GM18951 (cell line): ENCODE results near the gene AFG3L2.

Experiments
- POLR2A ChIP-seq: IDR thresholded peaks from 4 replicates; pipeline ENCODE4 v1.6.1; 2011; ENCODE audit warnings: mild to moderate bottlenecking; ENCODE audit not compliant: insufficient read length, insufficient read depth; ENCODE audit errors: extremely low read depth
- in situ Hi-C: fragments of 300-500 bp; cut with MboI; formaldehyde crosslinking; loops from one replicate; pipeline ENCODE4 v1.12.0; 2022; ENCODE audit warnings: low sequenced_read_pairs, mixed read lengths, inconsistent platforms; ENCODE audit not compliant: unreplicated experiment

AFG3L2 gene

DNA sequence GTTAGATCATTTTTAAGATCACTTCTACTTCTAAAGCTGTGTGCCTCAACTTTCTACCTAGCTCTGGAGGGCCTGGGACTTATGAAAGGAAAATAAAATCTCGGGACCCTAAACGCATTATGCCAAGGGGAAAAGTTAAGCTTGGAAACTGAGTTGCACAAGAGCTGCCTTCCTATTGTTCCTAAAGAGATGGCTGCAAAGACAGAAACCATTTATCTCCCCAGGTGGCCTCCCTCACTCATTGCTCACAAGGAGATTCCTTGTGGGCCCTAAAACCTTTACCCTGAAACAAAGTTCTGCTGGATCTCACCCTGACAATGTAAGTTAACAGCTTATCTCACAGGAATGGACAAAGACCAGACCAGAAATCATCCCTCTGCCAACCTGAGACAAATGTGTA is 42.2 kb downstream of the AFG3L2 start:
- TF ChIP-seq POLR2A: no peak
- in situ Hi-C loops: no loop called here

DNA sequence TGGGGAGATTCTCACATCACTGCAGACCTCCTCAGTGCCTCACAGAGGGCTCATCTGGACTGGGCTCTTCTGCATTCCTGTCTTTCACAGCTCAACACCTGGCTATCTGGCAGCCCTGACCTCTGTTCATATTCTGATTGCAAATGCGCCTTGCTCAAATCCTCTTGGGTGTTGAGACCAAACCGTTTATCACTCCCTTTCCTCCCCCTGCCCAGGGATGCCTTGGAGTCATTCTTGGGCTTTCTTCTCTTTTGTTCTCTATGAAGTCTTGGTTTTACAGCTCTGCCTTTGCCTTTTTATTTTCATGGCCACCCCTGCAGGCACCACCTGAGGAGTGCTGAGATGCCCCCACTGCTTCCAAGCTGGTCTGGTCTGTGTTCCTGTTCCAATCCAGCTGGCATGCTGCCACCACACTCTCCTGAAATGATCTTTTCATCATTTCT is 42.6 kb downstream of the AFG3L2 start:
- no peak for TF ChIP-seq POLR2A
- in situ Hi-C loops: no loop called here

DNA sequence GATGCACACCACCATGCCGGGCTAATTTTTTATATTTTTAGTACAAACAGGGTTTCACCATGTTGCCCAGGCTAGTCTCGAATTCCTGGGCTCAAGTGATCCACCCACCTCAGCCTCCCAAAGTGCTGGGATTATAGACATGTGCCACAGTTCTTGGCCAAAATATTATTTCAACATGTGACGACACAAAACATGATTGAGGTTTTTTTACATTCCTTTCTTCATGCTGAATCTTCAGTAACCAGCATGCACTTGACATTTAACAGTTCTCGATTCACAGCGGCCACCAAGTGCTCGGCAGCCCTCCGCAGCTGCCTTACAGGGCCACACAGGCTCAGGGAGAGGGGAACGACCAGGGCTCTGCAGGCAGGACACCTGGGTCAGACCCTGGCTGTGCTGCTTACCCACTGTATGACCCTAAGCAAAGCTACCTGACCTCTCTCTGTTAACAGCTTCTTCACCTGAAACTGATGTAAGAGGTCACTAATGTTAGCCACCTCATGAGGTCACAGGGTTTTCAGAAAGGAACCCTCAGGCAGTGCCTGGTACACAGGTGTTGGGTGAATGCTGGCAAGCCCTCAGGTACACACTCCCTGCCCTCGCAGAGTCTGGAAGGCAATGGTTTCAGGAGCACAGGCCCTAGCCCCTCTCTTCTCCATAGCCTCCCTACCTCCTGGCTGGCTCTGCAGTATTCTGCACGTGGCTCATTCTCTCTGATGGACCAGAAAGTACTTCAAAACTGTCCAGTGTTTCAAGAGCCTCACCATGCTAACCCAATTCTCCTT is 43.3 kb downstream of the AFG3L2 start:
- in situ Hi-C loops: no loop called here

DNA sequence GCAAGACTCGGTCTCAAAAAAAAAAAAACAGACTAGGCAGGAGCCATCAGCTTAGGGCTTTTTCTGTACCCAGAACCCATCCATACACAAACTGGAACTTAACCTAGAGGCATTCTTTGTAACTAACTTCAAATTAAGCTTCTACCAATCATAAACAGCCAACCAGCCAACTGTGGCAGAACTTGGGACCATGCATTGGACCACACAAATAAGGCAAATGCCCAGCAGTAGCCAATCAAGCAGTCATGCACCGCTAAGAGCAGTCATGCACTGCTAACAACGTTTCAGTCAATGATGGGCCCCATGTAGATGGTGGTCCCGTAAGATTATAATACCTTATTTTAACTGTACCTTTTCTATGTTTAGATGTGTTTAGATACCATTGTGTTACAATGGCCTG is 46.3 kb downstream of the AFG3L2 start:
- no peak for TF ChIP-seq POLR2A
- in situ Hi-C loops: no loop called here

More for the DNA sequence above, 43.3 kb downstream of the AFG3L2 start:
- TF ChIP-seq POLR2A: no peak

DNA sequence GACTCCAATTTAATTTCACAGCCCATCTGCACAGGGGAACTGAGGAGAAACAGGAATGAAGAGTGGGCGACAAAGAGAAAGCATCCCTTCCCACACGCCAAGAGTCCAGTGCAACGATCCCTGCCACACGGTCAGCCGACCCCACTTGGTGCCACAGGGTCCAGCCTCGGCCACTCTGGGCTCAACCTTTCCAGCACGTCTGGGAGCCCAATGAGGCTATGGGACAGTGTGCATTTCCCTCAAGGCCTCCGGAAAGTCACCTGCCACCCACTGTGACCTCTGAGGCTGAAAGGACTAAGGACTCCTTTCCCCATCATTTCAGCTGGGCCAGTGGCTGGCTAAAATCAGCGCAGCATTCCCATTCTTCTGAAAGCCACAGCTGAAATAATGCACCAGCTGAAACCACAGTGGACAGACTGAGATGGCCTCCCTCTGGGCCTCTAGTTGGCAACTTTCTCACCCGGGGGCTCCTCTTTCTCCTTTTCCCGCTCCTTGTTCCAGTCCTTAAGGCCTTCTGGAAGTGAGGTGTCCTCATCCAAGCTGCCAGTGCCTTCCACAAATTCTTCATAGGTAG is 47.8 kb downstream of the AFG3L2 start:
- TF ChIP-seq POLR2A: no peak
- in situ Hi-C loops: no loop called here

DNA sequence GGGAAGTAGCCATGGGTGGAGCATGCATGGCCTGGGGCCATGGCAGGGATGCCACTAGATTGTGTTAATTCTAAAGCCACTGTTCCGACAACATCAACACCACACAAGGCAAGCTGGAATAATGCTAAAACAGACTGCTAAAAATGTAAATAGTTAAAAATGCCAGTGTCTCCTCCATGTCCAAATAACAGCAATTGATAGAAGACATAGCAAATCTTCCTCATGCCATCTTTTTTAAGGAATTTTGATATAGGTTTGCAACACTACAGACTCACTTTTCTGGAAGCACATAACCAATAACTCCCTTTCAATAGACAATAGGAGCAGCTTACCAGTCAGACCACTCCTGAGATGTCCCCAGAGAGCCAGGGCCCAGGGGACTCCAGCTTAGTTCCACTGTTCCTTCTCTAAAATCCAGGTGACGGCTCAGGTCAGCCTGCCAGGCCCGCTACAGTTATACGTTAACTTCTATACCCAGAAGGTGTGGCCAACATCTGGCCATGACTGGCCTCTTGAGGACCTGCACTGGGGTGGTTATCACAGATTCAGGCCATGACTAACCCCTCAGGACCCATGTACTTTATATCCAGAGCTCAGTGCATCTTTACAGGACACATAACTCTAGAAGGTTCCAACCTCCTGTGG is 48.7 kb downstream of the AFG3L2 start:
- TF ChIP-seq POLR2A: no peak
- in situ Hi-C loops: no loop called here

DNA sequence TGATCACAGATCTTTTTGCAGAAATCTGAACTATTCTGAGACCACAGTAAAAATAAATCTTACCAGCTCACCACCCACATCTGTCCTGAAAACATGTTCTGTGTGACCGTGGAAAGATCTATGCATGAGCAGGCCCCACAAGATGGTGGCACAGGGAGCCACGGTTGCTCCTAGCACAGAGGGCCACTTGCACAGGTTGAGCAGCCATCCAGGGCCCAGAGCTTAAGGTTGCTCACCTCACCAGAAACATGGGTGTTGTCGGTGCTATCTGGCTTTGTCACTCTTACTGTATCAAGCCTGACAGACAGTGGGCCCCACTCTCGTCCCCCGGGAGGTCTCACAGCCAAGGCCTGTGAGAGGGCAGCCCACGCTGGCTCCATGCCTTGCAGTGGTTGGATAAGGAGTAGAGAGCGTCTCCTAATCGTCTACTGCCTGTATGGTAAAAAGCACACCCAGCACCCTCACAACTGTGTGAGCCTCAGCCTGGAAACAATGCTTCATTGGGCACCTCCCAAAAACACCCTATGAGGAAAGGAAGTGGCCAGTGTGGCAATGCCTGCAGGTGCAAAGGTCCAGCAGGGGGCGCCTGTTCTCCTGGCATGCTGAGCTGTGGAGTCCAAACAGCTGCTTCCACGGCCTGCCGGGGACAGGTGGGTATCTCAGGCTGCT is 49.4 kb downstream of the AFG3L2 start:
- in situ Hi-C loops: no loop called here
- TF ChIP-seq POLR2A: no peak

DNA sequence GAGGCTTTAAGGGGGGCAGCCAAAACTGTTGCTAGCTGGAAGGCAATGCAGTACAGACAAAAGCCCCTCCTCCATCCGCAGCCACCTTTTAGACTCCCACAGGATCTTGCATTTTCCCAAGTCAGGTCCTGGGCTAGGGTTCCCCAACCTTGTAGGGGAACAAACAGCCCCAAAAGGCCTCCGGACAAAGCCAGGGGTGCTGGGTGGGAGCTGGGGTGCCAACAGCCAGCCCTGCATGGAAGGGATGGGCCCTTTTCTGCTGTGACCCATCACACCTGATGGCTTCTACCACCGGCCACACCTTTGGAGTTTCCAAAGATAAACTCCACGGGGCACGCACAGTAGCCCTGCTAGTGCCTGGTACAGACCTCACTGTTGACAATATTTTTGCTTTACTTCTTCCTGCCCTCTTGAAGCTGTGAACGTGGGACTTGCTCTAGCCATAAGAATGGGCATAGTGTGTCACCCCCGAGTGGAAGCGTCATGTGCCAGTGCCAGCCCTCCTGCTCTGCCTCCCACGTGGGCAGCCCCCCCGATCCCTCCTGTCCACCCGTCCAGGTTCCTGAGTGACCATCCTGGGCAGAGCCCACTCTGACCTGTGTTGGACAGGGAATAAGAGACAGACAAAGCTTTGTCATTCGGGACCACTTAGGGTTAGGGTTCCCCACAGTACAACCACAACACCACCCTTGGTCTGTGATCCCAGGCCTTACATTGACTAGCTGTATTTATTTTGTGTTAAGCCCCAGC is 50.1 kb downstream of the AFG3L2 start:
- in situ Hi-C loops: no loop called here

DNA sequence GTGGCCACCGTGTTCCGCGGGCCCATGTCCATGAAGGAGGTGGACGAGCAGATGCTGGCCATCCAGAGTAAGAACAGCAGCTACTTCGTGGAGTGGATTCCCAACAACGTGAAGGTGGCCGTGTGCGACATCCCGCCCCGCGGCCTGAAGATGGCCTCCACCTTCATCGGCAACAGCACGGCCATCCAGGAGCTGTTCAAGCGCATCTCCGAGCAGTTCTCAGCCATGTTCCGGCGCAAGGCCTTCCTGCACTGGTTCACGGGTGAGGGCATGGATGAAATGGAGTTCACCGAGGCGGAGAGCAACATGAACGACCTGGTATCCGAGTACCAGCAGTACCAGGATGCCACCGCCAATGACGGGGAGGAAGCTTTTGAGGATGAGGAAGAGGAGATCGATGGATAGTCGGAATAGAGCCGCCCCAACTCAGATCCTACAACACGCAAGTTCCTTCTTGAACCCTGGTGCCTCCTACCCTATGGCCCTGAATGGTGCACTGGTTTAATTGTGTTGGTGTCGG is 51.2 kb downstream of the AFG3L2 start:
- no peak for TF ChIP-seq POLR2A
- in situ Hi-C loops: no loop called here

More for the DNA sequence above, 50.1 kb downstream of the AFG3L2 start:
- TF ChIP-seq POLR2A: no peak

DNA sequence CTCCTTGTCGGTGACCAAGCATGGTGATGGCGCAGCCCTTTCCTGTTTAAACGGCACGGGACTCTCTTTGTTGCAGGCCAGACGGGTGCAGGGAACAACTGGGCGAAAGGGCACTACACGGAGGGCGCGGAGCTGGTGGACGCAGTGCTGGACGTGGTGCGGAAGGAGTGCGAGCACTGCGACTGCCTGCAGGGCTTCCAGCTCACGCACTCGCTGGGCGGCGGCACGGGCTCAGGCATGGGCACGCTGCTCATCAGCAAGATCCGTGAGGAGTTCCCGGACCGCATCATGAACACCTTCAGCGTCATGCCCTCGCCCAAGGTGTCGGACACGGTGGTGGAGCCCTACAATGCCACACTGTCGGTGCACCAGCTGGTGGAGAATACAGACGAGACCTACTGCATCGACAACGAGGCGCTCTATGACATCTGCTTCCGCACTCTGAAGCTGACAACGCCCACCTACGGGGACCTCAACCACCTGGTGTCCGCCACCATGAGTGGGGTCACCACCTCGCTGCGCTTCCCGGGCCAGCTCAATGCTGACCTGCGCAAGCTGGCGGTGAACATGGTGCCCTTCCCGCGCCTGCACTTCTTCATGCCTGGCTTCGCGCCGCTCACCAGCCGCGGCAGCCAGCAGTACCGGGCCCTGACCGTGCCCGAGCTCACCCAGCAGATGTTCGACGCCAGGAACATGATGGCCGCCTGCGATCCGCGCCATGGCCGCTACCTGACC is 51.9 kb downstream of the AFG3L2 start:
- in situ Hi-C loops: no loop called here
- TF ChIP-seq POLR2A: no peak

DNA sequence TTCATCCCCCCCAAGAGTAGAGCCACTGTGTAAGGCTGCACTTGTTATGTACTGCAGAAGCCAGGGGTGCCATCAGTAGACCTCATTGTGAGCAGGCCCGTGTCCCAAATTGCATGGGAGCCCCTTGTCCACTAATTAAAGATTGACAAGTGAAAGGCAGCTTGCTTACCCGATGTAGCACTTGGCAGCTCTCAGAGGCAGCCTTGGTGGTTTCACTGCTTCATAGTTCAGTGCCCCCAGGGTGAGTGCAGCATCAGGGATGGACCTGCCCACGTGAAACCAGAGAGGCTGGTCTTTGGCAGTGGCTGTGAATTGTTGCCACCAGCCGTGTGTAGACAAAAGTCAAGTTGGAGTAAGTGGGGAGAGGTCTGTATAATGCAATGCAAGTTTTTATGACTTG is 55.7 kb downstream of the AFG3L2 start:
- in situ Hi-C loops: no loop called here
- TF ChIP-seq POLR2A: no peak

DNA sequence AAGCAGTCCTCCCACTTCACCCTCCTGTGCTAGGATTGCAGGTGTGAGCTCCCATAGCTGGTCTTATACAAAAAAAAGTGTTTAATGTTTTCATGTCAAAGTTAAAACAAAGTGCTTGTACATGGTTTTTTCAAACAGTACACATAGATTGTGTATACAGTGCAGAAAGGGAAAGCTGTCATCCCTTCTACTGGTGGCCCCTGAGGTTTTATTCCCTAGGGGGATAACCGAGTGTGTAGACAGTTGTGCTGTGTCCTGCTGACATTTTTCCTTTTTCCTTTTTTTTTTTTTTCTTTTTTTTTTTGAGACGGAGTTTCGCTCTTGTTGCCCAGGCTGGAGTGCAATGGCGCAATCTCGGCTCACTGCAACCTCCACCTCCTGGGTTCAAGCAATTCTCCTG is 58.2 kb downstream of the AFG3L2 start:
- in situ Hi-C loops: no loop called here

More for the DNA sequence above, 58.2 kb downstream of the AFG3L2 start:
- no peak for TF ChIP-seq POLR2A
